ENCODE results near the gene FBXL16. TPM values are rescaled to one million over a fixed set of nuclear protein-coding genes. Genes with fewer than 3 reads are reported as not detected.

The FBXL16 gene
- total and polyA plus RNA-seq, 5 donors from 2014 or later: 8.5 to 18.6 (median 9.6) TPM

DNA sequence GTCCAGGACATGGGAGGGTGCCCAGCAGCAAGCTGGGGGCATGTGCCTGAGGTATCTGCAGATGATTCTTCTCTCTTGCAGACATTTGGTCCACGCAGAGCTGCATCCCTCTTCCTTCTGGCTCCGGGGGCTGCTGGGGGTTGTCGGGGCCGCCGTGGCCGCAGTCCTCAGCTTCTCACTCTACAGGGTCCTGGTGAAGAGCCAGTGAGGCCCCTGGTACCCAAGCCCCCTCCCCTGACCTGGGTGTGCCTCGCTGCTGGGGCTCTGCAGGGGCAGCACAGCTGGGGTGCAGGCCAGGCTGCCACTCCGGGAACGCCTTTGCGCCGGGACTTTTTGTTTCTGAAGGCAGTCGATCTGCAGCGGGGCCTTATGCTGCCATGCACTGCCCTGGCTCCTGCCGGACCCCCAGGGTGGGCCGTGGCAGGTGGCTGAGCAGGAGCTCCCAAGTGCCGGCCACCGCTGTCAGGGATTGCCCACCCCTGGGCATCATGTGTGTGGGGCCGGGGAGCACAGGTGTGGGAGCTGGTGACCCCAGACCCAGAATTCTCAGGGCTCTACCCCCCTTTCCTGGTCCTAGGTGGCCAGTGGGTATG lies 32.1 kb downstream of the FBXL16 start:
- no peak overlapping the region for H3K27ac ChIP-seq (ENCODE audit: insufficient read depth, low read length, poor library complexity, severe bottlenecking)
- Mint-ChIP-seq H3K27me3 (no peaks in the 10 kb centered on the region), H3K9me3 (no peaks in the 10 kb centered on the region), H3K36me3 (no peaks in the 10 kb centered on the region), H3K27ac (no peak overlapping the region), H3K4me3 (no peak overlapping the region), H3K4me1 (peaks cover 0 to 19% (median 0%) of the 10 kb centered on the region in 4 donors)
- ATAC-seq (ENCODE audit: low read depth in 2 of 2): no peak
- H3K4me3 ChIP-seq (ENCODE audit: low read depth, low read length): no peak overlapping the region
- DNase-seq: no peak
- peaks cover 17% of the 10 kb centered on the region for H3K36me3 ChIP-seq (ENCODE audit: control insufficient read depth, insufficient read depth, low read length)
- H3K27me3 ChIP-seq (ENCODE audit: control insufficient read depth, insufficient read depth, low read length): no peaks in the 10 kb centered on the region
- no peaks in the 10 kb centered on the region for H3K9me3 ChIP-seq (ENCODE audit: control insufficient read depth in 2 of 2, low read length in 2 of 2)
- peaks cover 21% of the 10 kb centered on the region for H3K4me1 ChIP-seq (ENCODE audit: control insufficient read depth, insufficient read depth, low read length, poor library complexity, severe bottlenecking)

DNA sequence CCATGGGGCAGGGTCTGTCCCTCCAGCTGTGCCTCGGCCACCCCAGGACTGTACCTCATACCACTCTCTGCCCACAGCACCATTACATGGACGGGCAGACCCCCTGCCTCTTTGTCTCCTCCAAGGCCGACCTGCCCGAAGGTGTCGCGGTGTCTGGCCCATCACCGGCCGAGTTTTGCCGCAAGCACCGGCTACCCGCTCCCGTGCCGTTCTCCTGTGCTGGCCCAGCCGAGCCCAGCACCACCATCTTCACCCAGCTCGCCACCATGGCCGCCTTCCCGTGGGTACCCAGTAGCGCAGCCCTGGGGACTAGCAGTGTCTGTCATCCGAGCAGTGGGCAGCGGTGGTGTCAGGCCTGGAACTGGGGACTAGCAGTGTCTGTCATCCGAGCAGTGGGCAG lies 32.8 kb downstream of the FBXL16 start:
- Mint-ChIP-seq H3K9me3 (no peaks in the 10 kb centered on the region), H3K36me3 (no peaks in the 10 kb centered on the region), H3K4me3 (peak overlapping the region in 2 of 4 donors; percentile 28 to 43), H3K27me3 (no peaks in the 10 kb centered on the region), H3K27ac (no peak overlapping the region), H3K4me1 (peaks cover 0 to 21% (median 0%) of the 10 kb centered on the region in 4 donors)
- Histone ChIP-seq H3K27me3 (ENCODE audit: control insufficient read depth, insufficient read depth, low read length) (no peaks in the 10 kb centered on the region), H3K36me3 (ENCODE audit: control insufficient read depth, insufficient read depth, low read length) (peaks cover 17% of the 10 kb centered on the region), H3K27ac (ENCODE audit: insufficient read depth, low read length, poor library complexity, severe bottlenecking) (no peak overlapping the region), H3K4me1 (ENCODE audit: control insufficient read depth, insufficient read depth, low read length, poor library complexity, severe bottlenecking) (peaks cover 24% of the 10 kb centered on the region), H3K9me3 (ENCODE audit: control insufficient read depth in 2 of 2, low read length in 2 of 2) (no peaks in the 10 kb centered on the region), H3K4me3 (ENCODE audit: low read depth, low read length) (no peak overlapping the region)
- DNase-seq: no peak
- ATAC-seq (ENCODE audit: low read depth in 2 of 2): no peak

DNA sequence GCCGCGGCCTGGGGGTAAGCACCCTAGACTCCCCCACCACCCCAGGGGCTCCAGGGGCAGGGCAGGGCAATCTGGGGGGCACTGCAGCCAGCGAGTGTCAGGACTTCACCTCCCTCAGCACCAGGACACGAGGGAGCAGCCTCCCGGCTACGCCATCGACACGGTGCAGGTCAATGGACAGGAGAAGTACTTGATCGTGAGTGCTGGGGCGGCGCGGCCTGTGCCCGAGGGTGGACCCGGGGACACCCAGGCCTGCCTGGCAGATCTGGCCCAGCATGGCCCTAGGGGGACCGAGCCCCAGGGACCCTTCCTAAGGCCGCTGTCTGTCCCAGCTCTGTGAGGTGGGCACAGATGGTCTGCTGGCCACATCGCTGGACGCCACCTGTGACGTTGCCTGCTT lies 33.2 kb downstream of the FBXL16 start:
- Mint-ChIP-seq H3K9me3 (no peaks in the 10 kb centered on the region), H3K4me3 (no peak overlapping the region), H3K27me3 (no peaks in the 10 kb centered on the region), H3K36me3 (no peaks in the 10 kb centered on the region), H3K27ac (no peak overlapping the region), H3K4me1 (peaks cover 0 to 26% (median 2%) of the 10 kb centered on the region in 4 donors)
- Histone ChIP-seq H3K4me1 (ENCODE audit: control insufficient read depth, insufficient read depth, low read length, poor library complexity, severe bottlenecking) (peaks cover 29% of the 10 kb centered on the region), H3K4me3 (ENCODE audit: low read depth, low read length) (no peak overlapping the region), H3K9me3 (ENCODE audit: control insufficient read depth in 2 of 2, low read length in 2 of 2) (no peaks in the 10 kb centered on the region), H3K27ac (ENCODE audit: insufficient read depth, low read length, poor library complexity, severe bottlenecking) (no peak overlapping the region), H3K27me3 (ENCODE audit: control insufficient read depth, insufficient read depth, low read length) (no peaks in the 10 kb centered on the region), H3K36me3 (ENCODE audit: control insufficient read depth, insufficient read depth, low read length) (peaks cover 17% of the 10 kb centered on the region)
- ATAC-seq (ENCODE audit: low read depth in 2 of 2) (no peak), DNase-seq (no peak)

DNA sequence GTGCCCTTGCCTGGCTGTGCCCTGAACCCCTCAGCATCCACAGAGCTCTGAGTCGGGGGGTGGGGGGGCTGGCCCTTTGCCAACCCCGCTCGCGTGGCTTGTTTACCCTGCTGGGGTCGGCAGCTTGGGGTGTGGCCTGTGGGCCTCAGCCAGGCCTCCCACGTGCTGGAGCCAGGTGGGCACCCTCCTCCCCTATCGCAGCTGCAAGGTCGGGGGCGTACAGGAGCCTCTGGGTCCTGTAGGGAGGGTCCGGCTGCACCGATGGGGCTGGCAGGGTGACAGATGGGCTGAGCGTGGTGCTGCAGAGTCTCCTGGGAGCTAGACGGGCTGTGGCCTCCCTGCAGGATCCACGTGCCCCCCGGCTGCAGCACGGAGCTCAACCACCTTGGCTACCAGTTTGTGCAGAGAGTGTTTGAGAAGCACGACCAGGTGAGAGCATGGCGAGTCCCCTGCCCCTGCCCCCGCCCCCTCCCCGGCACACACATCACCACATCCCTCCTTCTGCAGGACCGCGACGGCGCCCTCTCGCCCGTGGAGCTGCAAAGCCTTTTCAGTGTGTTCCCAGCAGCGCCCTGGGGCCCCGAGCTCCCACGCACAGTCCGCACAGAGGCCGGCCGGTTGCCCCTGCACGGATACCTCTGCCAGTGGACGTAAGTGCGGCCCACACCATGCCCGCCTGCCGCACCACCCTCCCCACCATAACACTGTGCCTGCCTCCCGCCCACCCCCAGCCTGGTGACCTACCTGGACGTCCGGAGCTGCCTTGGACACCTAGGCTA lies 34.1 kb downstream of the FBXL16 start:
- Mint-ChIP-seq H3K4me3 (peak overlapping the region in 3 of 4 donors; percentile 56 to 66 (median 61)), H3K27ac (no peak overlapping the region), H3K4me1 (peaks cover 0 to 20% (median 2%) of the 10 kb centered on the region in 4 donors), H3K36me3 (no peaks in the 10 kb centered on the region), H3K27me3 (no peaks in the 10 kb centered on the region), H3K9me3 (no peaks in the 10 kb centered on the region)
- no peak for ATAC-seq (ENCODE audit: low read depth in 2 of 2)
- Histone ChIP-seq H3K36me3 (ENCODE audit: control insufficient read depth, insufficient read depth, low read length) (peaks cover 17% of the 10 kb centered on the region), H3K9me3 (ENCODE audit: control insufficient read depth in 2 of 2, low read length in 2 of 2) (no peaks in the 10 kb centered on the region), H3K27ac (ENCODE audit: insufficient read depth, low read length, poor library complexity, severe bottlenecking) (no peak overlapping the region), H3K27me3 (ENCODE audit: control insufficient read depth, insufficient read depth, low read length) (no peaks in the 10 kb centered on the region), H3K4me3 (ENCODE audit: low read depth, low read length) (no peak overlapping the region), H3K4me1 (ENCODE audit: control insufficient read depth, insufficient read depth, low read length, poor library complexity, severe bottlenecking) (peaks cover 36% of the 10 kb centered on the region)
- DNase-seq: no peak

DNA sequence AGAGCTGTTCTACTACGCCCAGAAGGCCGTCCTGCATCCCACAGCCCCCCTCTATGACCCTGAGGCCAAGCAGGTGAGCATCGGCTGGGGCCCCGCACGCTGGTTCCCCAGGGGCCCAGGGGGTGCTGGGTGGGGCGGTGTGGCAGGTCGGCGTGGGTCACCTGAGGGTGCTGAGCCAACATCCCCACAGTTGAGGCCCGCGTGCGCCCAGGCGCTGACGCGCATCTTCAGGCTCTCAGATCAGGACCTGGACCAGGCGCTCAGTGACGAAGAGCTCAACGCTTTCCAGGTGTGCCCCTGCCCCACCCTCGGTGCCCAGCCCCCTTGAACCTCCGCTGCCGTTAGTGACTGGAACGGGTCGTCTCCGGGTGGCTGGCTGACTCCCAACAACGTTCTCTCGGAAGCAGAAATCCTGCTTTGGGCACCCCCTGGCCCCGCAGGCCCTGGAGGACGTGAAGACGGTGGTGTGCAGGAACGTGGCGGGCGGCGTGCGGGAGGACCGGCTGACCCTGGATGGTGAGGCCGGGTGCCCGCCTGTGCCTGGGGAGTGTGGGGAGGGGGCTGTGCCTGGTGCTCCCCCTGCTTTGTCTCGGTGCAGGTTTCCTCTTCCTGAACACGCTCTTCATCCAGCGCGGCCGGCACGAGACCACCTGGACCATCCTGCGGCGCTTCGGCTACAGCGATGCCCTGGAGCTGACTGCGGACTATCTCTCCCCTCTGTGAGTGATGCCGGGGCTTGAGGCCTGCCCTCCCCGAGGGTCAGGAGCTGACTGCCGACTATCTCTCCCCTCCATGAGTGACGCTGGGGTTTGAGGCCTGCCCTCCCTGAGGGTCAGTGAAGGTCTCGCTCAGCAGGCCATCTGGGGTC lies 34.9 kb downstream of the FBXL16 start:
- Mint-ChIP-seq H3K4me3 (peak overlapping the region in 3 of 4 donors; percentile 66 to 71 (median 67)), H3K4me1 (peaks cover 0 to 20% (median 2%) of the 10 kb centered on the region in 4 donors)
- ATAC-seq (ENCODE audit: low read depth in 2 of 2): no peak

DNA sequence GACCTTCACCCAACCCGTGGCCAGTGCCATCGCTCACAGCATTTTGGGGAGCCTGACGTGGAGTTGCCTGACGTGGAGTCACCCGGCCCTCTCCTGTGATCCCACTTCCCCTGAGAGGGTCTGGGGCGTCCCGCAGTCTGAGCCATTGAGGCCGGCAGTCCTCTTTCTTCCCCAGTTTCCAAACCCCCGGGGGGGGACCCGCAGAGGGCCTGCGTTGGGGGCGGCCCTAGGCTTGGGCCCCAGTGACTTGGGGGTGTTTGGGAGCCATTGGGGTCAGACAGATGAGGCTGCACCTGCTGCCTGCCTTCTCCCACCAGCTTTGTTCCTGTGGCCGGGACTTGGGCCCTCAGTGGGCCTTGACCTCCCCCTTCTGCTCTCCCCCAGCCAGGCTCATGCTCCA lies 35.9 kb downstream of the FBXL16 start:
- H3K36me3 Mint-ChIP-seq: no peaks in the 10 kb centered on the region
- H3K9me3 Mint-ChIP-seq: no peaks in the 10 kb centered on the region
- no peak overlapping the region for H3K27ac ChIP-seq (ENCODE audit: insufficient read depth, low read length, poor library complexity, severe bottlenecking)
- H3K27me3 ChIP-seq (ENCODE audit: control insufficient read depth, insufficient read depth, low read length): no peaks in the 10 kb centered on the region
- H3K36me3 ChIP-seq (ENCODE audit: control insufficient read depth, insufficient read depth, low read length): peaks cover 17% of the 10 kb centered on the region
- no peaks in the 10 kb centered on the region for H3K9me3 ChIP-seq (ENCODE audit: control insufficient read depth in 2 of 2, low read length in 2 of 2)
- H3K4me1 ChIP-seq (ENCODE audit: control insufficient read depth, insufficient read depth, low read length, poor library complexity, severe bottlenecking): peaks cover 26% of the 10 kb centered on the region
- H3K27me3 Mint-ChIP-seq: no peaks in the 10 kb centered on the region
- peak overlapping the region in 1 of 3 donors; percentile 65 for H3K27ac Mint-ChIP-seq
- peak overlapping the region; percentile 38 to 75 (median 60) for H3K4me3 Mint-ChIP-seq
- no peak overlapping the region for H3K4me3 ChIP-seq (ENCODE audit: low read depth, low read length)
- DNase-seq (no peak), ATAC-seq (ENCODE audit: low read depth in 2 of 2) (no peak)
- peaks cover 0 to 13% (median 2%) of the 10 kb centered on the region in 4 donors for H3K4me1 Mint-ChIP-seq

More for the DNA sequence above, 34.9 kb downstream of the FBXL16 start:
- Mint-ChIP-seq H3K36me3 (no peaks in the 10 kb centered on the region), H3K27me3 (no peaks in the 10 kb centered on the region), H3K9me3 (no peaks in the 10 kb centered on the region), H3K27ac (no peak overlapping the region)
- no peak for DNase-seq
- Histone ChIP-seq H3K36me3 (ENCODE audit: control insufficient read depth, insufficient read depth, low read length) (peaks cover 17% of the 10 kb centered on the region), H3K27ac (ENCODE audit: insufficient read depth, low read length, poor library complexity, severe bottlenecking) (no peak overlapping the region), H3K4me3 (ENCODE audit: low read depth, low read length) (no peak overlapping the region), H3K9me3 (ENCODE audit: control insufficient read depth in 2 of 2, low read length in 2 of 2) (no peaks in the 10 kb centered on the region), H3K27me3 (ENCODE audit: control insufficient read depth, insufficient read depth, low read length) (no peaks in the 10 kb centered on the region), H3K4me1 (ENCODE audit: control insufficient read depth, insufficient read depth, low read length, poor library complexity, severe bottlenecking) (peaks cover 36% of the 10 kb centered on the region)

DNA sequence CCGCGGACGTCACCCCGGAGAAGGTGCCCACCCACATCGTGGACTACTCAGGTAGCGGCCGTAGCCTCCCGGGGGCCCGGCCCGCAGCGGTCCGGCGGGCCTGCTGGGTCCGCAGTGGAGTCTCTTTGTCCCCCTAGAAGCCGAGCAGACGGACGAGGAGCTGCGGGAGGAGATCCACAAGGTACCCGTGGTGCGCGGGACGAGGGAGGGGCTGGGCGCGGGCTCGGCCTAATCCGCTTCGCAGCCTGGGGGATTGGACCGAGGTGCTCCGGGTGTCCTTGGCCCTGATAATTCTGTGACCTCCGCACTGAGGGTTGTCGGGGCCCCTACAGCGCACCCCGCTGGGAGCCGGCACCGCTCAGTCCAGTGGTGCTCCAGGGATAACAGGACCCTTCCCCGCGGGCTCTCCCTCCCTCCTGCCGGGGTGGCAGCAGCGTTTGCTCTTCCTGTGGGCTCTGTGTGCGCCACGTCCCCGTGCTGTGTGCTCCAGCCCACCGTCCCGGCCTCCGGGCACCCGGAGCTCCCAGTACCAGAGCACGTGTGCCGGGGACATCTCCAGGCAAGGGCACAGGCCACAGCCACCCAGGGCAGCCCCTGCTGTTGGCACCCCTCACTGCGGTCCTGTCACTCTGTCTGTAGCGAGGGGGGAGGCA lies 37.0 kb downstream of the FBXL16 start:
- Mint-ChIP-seq H3K4me1 (peaks cover 0 to 12% (median 2%) of the 10 kb centered on the region in 4 donors), H3K4me3 (peak overlapping the region in 3 of 4 donors; percentile 75 to 91 (median 78)), H3K9me3 (no peaks in the 10 kb centered on the region), H3K27ac (peak overlapping the region in 1 of 3 donors; percentile 67), H3K27me3 (no peaks in the 10 kb centered on the region), H3K36me3 (no peaks in the 10 kb centered on the region)
- no peaks in the 10 kb centered on the region for H3K9me3 ChIP-seq (ENCODE audit: control insufficient read depth in 2 of 2, low read length in 2 of 2)
- H3K27me3 ChIP-seq (ENCODE audit: control insufficient read depth, insufficient read depth, low read length): no peaks in the 10 kb centered on the region
- peak overlapping the region; percentile 75 for H3K27ac ChIP-seq (ENCODE audit: insufficient read depth, low read length, poor library complexity, severe bottlenecking)
- DNase-seq (no peak), ATAC-seq (ENCODE audit: low read depth in 2 of 2) (no peak)
- no peak overlapping the region for H3K4me3 ChIP-seq (ENCODE audit: low read depth, low read length)
- H3K4me1 ChIP-seq (ENCODE audit: control insufficient read depth, insufficient read depth, low read length, poor library complexity, severe bottlenecking): peaks cover 25% of the 10 kb centered on the region
- peaks cover 17% of the 10 kb centered on the region for H3K36me3 ChIP-seq (ENCODE audit: control insufficient read depth, insufficient read depth, low read length)

All from CD4-positive, CD25-positive, alpha-beta regulatory T cell (primary cell).